Endothelial cell (in vitro differentiated cells): ENCODE data around the gene SCAF8. TPM values are rescaled to one million over a fixed set of nuclear protein-coding genes. Genes with fewer than 3 reads are reported as not detected.
"Not testable (repeated sequence)": the region's sequence is repeated elsewhere in the genome, so short reads cannot be mapped to it uniquely, and the experiment has no call there.

Experiments
- DNase-seq: peaks from one replicate; pipeline ENCODE4 v3.0.0; 2021; ENCODE audit warnings: low spot score
- H3K27ac Mint-ChIP-seq: one replicate; pipeline ENCODE4 v1.8.0; 2021; ENCODE audit warnings: mixed read lengths, inconsistent platforms; ENCODE audit not compliant: unreplicated experiment
- H3K27me3 Mint-ChIP-seq: one replicate; pipeline ENCODE4 v1.8.0; 2021; ENCODE audit warnings: mild to moderate bottlenecking, moderate library complexity, mixed read lengths, inconsistent platforms; ENCODE audit not compliant: unreplicated experiment
- H3K36me3 Mint-ChIP-seq: one replicate; pipeline ENCODE4 v1.8.0; 2021; ENCODE audit warnings: mild to moderate bottlenecking, low read depth, mixed read lengths, inconsistent platforms; ENCODE audit not compliant: unreplicated experiment
- H3K4me1 Mint-ChIP-seq: one replicate; pipeline ENCODE4 v1.8.0; 2021; ENCODE audit warnings: mild to moderate bottlenecking, mixed read lengths, inconsistent platforms; ENCODE audit not compliant: unreplicated experiment
- H3K4me3 Mint-ChIP-seq: one replicate; pipeline ENCODE4 v1.8.0; 2021; ENCODE audit warnings: mild to moderate bottlenecking, mixed read lengths, inconsistent platforms; ENCODE audit not compliant: unreplicated experiment
- H3K9me3 Mint-ChIP-seq: one replicate; pipeline ENCODE4 v1.8.0; 2021; ENCODE audit warnings: mixed read lengths, inconsistent platforms; ENCODE audit not compliant: unreplicated experiment
- CTCF ChIP-seq: fragments of 200-600 bp; sonication (generic); IDR thresholded peaks from one replicate; pipeline ENCODE4 v1.5.0; 2021; ENCODE audit warnings: antibody characterized with exemption; ENCODE audit not compliant: unreplicated experiment
- total RNA-seq: library from RNA; stranded (reverse); fragmentation: NEBNext Ultra II Directional; extraction: Animal tissue kit (Norgen Biotek cat#: 25700); gene quantifications from one replicate; pipeline ENCODE4 v1.2.1, GENCODE V29; 2021; ENCODE audit not compliant: unreplicated experiment

The SCAF8 gene
- total RNA-seq, 1 donor from 2014 or later, result 51.4 TPM

GRCh38 chr6:154765273-154765672 is 32.1 kb downstream of the SCAF8 start:
- H3K4me3 Mint-ChIP-seq, result no peak overlapping the region
- no peaks in the 10 kb centered on the region for H3K9me3 Mint-ChIP-seq
- H3K27ac Mint-ChIP-seq, result no peak overlapping the region
- TF ChIP-seq CTCF, result no peak
- no peaks in the 10 kb centered on the region for H3K36me3 Mint-ChIP-seq
- H3K4me1 Mint-ChIP-seq, result peaks cover 9% of the 10 kb centered on the region
- DNase-seq, result no peak
- H3K27me3 Mint-ChIP-seq, result no peaks in the 10 kb centered on the region

GRCh38 chr6:154766288-154766687 is 33.1 kb downstream of the SCAF8 start:
- Mint-ChIP-seq H3K36me3 (no peaks in the 10 kb centered on the region), H3K27me3 (no peaks in the 10 kb centered on the region), H3K9me3 (no peaks in the 10 kb centered on the region), H3K4me3 (no peak overlapping the region), H3K4me1 (peaks cover 9% of the 10 kb centered on the region), H3K27ac (no peak overlapping the region)
- no peak for DNase-seq
- no peak for TF ChIP-seq CTCF

DNA sequence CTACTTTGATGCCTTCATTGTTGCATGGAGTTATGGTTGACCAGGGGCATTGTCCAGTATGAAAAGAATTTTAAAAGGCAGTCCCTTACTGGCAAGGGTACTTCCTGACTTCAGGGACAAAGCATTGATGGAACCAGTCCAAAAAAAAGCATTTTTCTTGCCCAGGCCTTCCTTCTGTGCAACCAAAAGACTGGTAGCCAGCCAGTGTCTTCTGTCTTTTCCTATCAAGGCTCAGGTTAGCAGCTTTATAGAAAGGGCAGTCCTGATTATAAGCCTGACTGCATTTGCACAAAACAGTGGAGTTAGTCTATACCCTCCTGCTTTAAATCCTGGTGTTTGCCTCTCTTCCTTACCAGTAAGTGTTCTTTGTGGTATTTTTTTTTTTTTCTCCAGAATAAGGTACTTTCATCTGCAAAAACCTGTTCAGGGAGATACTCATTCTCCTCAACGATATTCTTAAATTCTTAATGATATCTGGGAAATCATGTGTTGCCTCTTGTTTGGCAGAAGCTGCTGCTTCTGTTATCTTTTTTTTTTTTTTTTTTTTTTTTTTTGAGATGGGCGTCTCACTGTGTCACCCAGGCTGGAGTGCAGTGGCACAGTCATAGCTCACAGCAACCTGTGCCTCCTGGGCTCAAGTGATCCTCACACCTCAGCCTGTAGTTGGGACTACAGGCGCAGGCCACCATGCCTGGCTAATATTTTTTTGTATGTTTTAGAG is 33.9 kb downstream of the SCAF8 start:
- DNase-seq, result no peak
- no peak for TF ChIP-seq CTCF
- Mint-ChIP-seq H3K4me3 (no peak overlapping the region), H3K4me1 (peaks cover 9% of the 10 kb centered on the region), H3K27ac (no peak overlapping the region), H3K27me3 (peaks cover 2% of the 10 kb centered on the region), H3K36me3 (no peaks in the 10 kb centered on the region), H3K9me3 (no peaks in the 10 kb centered on the region)

DNA sequence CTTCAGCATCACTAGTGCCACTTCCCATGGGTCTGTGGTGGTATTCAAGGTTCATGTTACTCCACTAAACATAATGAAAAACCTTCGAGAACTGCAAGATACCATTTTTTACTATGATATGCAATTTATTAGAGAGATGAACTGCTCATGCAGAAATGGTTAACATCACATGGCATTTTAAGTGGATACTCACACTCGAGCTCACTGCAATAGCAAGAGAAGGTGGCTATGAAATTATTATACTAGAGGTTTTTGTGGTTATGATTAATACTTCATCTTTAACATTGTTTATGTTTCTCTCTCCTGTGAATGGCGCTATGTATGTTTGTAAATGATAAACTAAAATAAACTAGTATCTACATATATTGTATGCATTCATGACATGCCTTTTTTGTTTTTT is 35.1 kb downstream of the SCAF8 start:
- Mint-ChIP-seq H3K9me3 (no peaks in the 10 kb centered on the region), H3K27ac (no peak overlapping the region), H3K27me3 (peaks cover 2% of the 10 kb centered on the region), H3K36me3 (no peaks in the 10 kb centered on the region), H3K4me3 (no peak overlapping the region), H3K4me1 (peaks cover 9% of the 10 kb centered on the region)
- DNase-seq, result no peak
- TF ChIP-seq CTCF, result no peak

DNA sequence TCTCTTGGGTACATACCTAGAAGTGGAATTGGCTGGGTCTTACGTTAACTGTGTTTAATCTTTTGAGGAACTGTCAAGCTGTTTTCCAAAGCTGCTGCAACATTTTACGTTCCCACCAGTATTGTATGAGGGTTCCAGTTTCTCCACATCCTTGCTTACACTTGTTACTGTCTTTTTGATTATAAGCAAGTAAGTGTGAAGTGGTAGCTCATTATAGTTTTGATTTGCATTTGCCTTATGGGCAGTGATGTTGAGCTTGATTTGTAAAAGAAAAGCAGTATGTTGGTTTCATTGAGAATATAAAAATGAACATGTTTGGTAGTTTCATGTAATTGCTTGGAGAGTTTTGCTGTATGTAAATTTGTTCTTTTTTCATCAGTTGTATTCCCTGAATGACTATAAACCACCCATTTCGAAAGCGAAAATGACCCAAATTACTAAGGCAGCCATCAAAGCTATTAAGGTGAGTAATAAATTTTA is 40.4 kb downstream of the SCAF8 start:
- TF ChIP-seq CTCF, result no peak
- Mint-ChIP-seq H3K36me3 (no peaks in the 10 kb centered on the region), H3K27me3 (peaks cover 2% of the 10 kb centered on the region)

DNA sequence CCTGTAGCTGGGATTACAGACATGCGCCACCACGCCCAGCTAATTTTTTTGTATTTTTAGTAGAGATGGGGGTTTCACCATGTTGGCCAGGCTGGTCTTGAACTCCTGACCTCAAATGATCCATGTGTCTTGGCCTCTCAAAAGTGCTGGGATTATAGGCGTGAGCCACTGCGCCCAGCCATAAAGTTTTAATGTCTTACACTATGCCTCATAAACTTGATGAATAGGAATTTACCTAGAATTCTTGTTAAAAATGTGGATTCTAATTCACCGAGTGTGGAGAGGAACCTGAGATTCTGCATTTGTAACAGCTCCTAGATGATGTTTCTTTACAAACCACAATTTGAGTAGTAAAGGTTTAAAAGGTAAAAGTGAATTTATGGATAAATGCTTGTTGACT is 45.9 kb downstream of the SCAF8 start:
- H3K4me3 Mint-ChIP-seq, H3K36me3 Mint-ChIP-seq, H3K27me3 Mint-ChIP-seq, H3K4me1 Mint-ChIP-seq, H3K27ac Mint-ChIP-seq, DNase-seq, H3K9me3 Mint-ChIP-seq: not testable (repeated sequence)

More for the DNA sequence above, 40.4 kb downstream of the SCAF8 start:
- Mint-ChIP-seq H3K4me3 (no peak overlapping the region), H3K9me3 (no peaks in the 10 kb centered on the region), H3K4me1 (no peaks in the 10 kb centered on the region), H3K27ac (no peak overlapping the region)
- DNase-seq, result no peak
